WTC11 (cell line): ENCODE results near the gene DYSF.

Experiments
- IRF2 ChIP-seq: sonication (generic); formaldehyde crosslinking; IDR thresholded peaks from 2 replicates; pipeline ENCODE4 v1.8.0; 2022; ENCODE audit warnings: low read depth, missing genetic modification reagents, borderline replicate concordance
- ZNF263 ChIP-seq: sonication (generic); formaldehyde crosslinking; IDR thresholded peaks from 2 replicates; pipeline ENCODE4 v1.8.1; 2022; ENCODE audit warnings: low read depth, mild to moderate bottlenecking, moderate library complexity, missing genetic modification reagents
- TF ChIP-seq, protein P1 (sequence below): fragments of 200-600 bp; IDR thresholded peaks from 2 replicates; pipeline ENCODE4 v1.8.0; 2022; ENCODE audit warnings: antibody characterized with exemption
- TF ChIP-seq, protein P2 (sequence below): sonication (generic); formaldehyde crosslinking; IDR thresholded peaks from 2 replicates; pipeline ENCODE4 v1.8.1; 2023; ENCODE audit warnings: mild to moderate bottlenecking, missing genetic modification reagents, moderate library complexity

DNA sequence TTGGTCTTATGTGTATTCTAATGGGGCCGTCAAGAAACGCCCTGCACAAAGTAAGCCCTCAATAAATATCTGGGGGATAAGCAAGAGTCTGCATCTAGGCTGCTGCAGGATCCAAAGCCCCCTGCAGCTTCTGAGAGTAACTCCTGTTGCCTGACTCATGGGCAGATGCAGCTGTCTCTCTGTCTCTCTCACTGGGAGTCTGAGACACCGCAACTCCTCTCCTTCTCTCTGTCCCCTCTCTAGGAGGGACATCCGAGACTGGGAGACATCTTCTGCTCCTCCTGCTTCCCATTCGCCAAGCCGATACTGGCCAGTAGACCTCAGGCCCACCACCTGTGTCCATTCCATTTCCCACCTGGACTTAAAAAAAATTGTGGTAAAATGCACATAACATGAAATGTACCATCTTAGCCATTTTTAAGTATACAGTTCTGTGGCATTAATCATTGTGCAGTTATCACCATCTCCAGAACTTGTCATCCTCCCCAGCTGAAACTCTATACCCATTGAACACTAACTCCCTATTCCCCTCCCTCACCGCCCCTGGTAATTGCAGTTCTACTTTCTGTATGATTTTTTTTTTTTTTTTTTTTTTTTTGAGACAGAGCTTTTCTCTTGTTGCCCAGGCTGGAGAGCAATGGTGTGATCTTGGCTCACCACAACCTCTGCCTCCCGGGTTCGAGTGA, 20.1 kb downstream of the DYSF start:
- TF ChIP-seq, protein P1, sequence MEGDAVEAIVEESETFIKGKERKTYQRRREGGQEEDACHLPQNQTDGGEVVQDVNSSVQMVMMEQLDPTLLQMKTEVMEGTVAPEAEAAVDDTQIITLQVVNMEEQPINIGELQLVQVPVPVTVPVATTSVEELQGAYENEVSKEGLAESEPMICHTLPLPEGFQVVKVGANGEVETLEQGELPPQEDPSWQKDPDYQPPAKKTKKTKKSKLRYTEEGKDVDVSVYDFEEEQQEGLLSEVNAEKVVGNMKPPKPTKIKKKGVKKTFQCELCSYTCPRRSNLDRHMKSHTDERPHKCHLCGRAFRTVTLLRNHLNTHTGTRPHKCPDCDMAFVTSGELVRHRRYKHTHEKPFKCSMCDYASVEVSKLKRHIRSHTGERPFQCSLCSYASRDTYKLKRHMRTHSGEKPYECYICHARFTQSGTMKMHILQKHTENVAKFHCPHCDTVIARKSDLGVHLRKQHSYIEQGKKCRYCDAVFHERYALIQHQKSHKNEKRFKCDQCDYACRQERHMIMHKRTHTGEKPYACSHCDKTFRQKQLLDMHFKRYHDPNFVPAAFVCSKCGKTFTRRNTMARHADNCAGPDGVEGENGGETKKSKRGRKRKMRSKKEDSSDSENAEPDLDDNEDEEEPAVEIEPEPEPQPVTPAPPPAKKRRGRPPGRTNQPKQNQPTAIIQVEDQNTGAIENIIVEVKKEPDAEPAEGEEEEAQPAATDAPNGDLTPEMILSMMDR: no peak
- TF ChIP-seq ZNF263 (CRISPR knock-in tag): no peak
- TF ChIP-seq, protein P2, sequence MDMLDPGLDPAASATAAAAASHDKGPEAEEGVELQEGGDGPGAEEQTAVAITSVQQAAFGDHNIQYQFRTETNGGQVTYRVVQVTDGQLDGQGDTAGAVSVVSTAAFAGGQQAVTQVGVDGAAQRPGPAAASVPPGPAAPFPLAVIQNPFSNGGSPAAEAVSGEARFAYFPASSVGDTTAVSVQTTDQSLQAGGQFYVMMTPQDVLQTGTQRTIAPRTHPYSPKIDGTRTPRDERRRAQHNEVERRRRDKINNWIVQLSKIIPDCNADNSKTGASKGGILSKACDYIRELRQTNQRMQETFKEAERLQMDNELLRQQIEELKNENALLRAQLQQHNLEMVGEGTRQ (CRISPR knock-in tag): no peak
- no peak for TF ChIP-seq IRF2 (CRISPR knock-in tag)
